ENCODE results near the gene LMOD3. TPM values are rescaled to one million over a fixed set of nuclear protein-coding genes. Genes with fewer than 3 reads are reported as not detected.

Gene LMOD3
- polyA plus RNA-seq, 1 experiment = not detected

DNA sequence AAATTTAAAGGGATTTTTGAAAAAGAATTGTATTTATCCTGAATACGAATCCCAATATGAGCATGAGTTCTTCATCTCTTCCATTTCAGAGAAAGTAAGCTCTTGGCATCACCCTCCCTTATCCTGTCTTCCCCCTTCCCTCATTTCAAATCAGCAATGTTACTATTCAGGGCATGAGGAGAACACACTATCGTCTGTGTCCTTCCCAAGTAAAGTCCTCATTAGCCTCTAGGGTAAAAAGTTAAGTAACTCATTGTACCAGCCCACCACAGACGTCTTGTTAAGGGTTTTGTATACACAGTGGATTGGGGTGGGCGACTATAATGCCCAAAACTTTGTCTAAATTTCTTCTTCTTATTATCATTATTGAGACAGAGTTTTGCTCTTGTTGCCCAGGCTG lies 22.8 kb downstream of the LMOD3 start:
- ChIA-PET CTCF (interaction anchor here (1.1 to 2.6 kb wide), 2 partner anchors 21 to 83 kb away, joined by 3 to 10 read pairs; no protein-coding TSS in a partner anchor), POLR2A (no interaction called here)
- Histone ChIP-seq H3K4me3 (ENCODE audit: low read depth, low read length) (no peak overlapping the region), H3K36me3 (ENCODE audit: control insufficient read depth, insufficient read depth, low read length) (peaks cover 5% of the 10 kb centered on the region; the same call in 1 of the 2 replicates), H3K27me3 (ENCODE audit: control insufficient read depth, insufficient read depth, low read length) (no peaks in the 10 kb centered on the region)
- TF ChIP-seq, protein P1, sequence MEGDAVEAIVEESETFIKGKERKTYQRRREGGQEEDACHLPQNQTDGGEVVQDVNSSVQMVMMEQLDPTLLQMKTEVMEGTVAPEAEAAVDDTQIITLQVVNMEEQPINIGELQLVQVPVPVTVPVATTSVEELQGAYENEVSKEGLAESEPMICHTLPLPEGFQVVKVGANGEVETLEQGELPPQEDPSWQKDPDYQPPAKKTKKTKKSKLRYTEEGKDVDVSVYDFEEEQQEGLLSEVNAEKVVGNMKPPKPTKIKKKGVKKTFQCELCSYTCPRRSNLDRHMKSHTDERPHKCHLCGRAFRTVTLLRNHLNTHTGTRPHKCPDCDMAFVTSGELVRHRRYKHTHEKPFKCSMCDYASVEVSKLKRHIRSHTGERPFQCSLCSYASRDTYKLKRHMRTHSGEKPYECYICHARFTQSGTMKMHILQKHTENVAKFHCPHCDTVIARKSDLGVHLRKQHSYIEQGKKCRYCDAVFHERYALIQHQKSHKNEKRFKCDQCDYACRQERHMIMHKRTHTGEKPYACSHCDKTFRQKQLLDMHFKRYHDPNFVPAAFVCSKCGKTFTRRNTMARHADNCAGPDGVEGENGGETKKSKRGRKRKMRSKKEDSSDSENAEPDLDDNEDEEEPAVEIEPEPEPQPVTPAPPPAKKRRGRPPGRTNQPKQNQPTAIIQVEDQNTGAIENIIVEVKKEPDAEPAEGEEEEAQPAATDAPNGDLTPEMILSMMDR (IDR thresholded peaks at IDR 0.05; ENCODE audit: insufficient read depth, low read depth, low read length) = no peak
- DNase-seq (ENCODE audit: low read depth) = no peak

DNA sequence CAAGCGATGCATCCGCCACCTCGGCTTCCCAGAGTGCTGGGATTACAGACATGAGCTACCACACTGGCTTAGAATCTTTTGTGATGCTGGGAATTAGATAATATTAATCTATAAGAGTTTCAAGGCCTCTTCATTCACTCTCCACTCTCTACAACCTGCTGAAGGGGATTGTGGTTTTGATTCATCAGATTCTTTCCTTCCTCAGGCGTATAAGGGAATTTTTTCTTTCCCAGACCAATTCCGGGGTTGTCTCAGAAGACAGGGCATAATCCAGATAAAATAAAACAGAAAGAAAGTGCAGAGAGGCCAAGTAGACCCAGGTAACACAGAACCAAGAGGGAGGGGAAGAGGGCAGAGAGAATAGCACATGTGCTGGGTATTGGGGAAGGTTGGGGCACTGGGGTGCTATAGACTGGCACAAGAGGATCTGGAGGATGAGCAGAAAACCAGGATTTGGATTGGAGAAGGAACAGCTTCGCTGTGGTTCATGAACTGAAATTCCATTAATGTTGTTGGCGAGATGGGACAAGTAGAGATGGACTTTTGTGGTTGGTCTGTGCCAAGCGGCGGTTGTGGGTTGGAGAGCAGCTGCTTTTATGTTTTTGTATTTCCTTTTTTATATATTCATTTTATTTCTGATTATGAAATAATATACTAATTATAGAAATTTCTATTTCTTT lies 24.8 kb downstream of the LMOD3 start:
- TF ChIP-seq, protein P1 (IDR thresholded peaks at IDR 0.05; ENCODE audit: insufficient read depth, low read depth, low read length) = no peak
- Histone ChIP-seq H3K4me3 (ENCODE audit: low read depth, low read length) (no peak overlapping the region), H3K27me3 (ENCODE audit: control insufficient read depth, insufficient read depth, low read length) (no peaks in the 10 kb centered on the region), H3K36me3 (ENCODE audit: control insufficient read depth, insufficient read depth, low read length) (peaks cover 8% of the 10 kb centered on the region; the same call in 1 of the 2 replicates)
- no peak for DNase-seq (ENCODE audit: low read depth)
- ChIA-PET POLR2A (no interaction called here), CTCF (interaction anchor here (2.6 kb wide), 1 partner anchor 23 kb away, joined by 10 read pairs; no protein-coding TSS in a partner anchor)

DNA sequence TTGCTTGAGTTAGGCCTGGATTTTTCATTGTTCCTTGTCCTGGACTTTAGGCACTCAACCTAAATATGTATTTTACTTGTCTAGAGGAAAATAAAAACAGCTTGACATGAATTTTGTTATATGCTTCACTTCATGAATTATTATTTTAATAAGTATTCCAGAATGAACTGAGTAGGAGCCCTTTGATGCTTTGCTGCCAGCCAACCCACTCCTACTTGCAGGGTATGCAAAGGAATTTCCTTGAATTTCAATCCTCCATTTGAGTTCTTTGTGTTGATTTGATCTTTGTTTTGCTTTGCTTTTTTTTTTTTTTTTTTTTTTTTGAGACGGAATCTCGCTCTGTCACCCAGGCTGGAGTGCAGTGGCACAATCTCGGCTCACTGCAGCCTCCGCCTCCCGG lies 26.1 kb downstream of the LMOD3 start:
- H3K27me3 ChIP-seq (ENCODE audit: control insufficient read depth, insufficient read depth, low read length) = no peaks in the 10 kb centered on the region
- no peak overlapping the region for H3K4me3 ChIP-seq (ENCODE audit: low read depth, low read length)
- H3K36me3 ChIP-seq (ENCODE audit: control insufficient read depth, insufficient read depth, low read length) = peaks cover 5% of the 10 kb centered on the region; the same call in 1 of the 2 replicates
- no peak for DNase-seq (ENCODE audit: low read depth)
- TF ChIP-seq, protein P1 (IDR thresholded peaks at IDR 0.05; ENCODE audit: insufficient read depth, low read depth, low read length) = no peak
- ChIA-PET POLR2A (no interaction called here), CTCF (interaction anchor here (2.5 kb wide), 1 partner anchor 9 kb away, joined by 5 read pairs; no protein-coding TSS in a partner anchor)

DNA sequence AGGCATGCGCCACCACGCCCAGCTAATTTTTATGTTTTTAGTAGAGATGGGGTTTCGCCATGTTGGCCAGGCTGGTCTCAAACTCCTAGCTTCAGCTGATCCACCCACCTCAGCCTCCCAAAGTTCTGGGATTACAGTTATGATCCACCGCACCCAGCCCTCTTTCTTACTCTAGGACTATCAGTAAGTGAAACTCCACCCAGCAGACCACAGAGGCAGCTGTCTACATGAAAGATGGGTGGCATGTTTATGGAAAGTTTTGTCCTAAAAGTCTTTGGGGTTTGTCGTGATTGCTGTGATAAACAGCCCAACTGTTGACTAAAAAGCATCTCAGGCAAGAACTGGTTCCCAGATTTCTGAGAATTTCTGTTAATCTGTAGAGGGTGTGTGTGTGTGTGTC lies 26.8 kb downstream of the LMOD3 start:
- TF ChIP-seq, protein P1 (IDR thresholded peaks at IDR 0.05; ENCODE audit: insufficient read depth, low read depth, low read length) = no peak
- no peak overlapping the region for H3K4me3 ChIP-seq (ENCODE audit: low read depth, low read length)
- no peak for DNase-seq (ENCODE audit: low read depth)
- peaks cover 5% of the 10 kb centered on the region; the same call in 1 of the 2 replicates for H3K36me3 ChIP-seq (ENCODE audit: control insufficient read depth, insufficient read depth, low read length)
- no peaks in the 10 kb centered on the region for H3K27me3 ChIP-seq (ENCODE audit: control insufficient read depth, insufficient read depth, low read length)
- POLR2A ChIA-PET = no interaction called here
- CTCF ChIA-PET = interaction anchor here (2.5 kb wide), 1 partner anchor 9 kb away, joined by 5 read pairs; no protein-coding TSS in a partner anchor

DNA sequence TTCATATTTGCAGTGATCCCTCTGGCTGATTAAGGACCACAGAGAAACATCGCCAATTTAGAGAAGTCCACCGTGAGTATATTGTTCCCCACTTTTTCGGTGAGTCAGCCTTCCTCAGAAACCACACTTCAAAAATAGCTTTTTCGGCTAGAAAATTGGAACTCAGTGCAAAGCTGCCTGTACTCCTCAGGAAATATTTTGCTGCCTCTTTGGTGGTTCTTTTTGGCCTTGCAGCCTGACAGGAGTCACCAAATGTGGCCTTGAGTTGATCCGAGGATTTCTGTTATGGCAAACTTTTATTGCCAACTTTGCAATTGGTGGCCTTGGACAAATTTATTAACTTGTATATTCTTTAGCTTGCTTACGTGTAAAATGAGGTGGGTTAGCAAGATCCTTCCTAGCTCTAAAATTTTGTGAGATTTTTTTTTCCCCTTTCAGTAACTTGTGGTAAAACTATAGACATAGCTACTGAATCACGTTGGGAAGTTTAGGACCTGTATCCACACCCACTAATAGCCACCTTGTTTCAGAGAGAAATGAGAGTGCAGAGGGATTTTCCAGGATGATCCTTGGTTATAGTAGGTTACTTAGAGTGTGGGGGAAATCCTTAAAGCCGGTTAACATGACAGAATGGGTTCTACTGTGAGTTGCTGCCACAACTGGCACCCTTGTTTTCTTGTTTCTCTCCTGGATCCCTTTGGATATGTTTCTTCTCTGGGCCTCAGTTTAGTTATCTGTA lies 27.8 kb downstream of the LMOD3 start:
- Histone ChIP-seq H3K4me3 (ENCODE audit: low read depth, low read length) (no peak overlapping the region), H3K36me3 (ENCODE audit: control insufficient read depth, insufficient read depth, low read length) (peaks cover 5% of the 10 kb centered on the region; the same call in 1 of the 2 replicates), H3K27me3 (ENCODE audit: control insufficient read depth, insufficient read depth, low read length) (no peaks in the 10 kb centered on the region)
- DNase-seq (ENCODE audit: low read depth) = no peak
- ChIA-PET CTCF (interaction anchor here (1.0 to 2.5 kb wide), 3 partner anchors 10 to 25 kb away, joined by 4 to 10 read pairs (median 5); no protein-coding TSS in a partner anchor), POLR2A (no interaction called here)
- TF ChIP-seq, protein P1 (IDR thresholded peaks at IDR 0.05; ENCODE audit: insufficient read depth, low read depth, low read length) = no peak
